RPMI7951 (cell line): Measurements from ENCODE around the gene OR2D2. TPM values are rescaled to one million over a fixed set of nuclear protein-coding genes. Genes with fewer than 3 reads are reported as not detected.
"Not testable (repeated sequence)": the region's sequence is repeated elsewhere in the genome, so short reads cannot be mapped to it uniquely, and the experiment has no call there.

Source experiments
- DNase-seq: peaks from one replicate; pipeline ENCODE4 v3.0.0-alpha.2; 2012; ENCODE audit warnings: low read depth
- total RNA-seq: library from RNA; depleted of rRNA; stranded (reverse); fragments of >200 nt; shearing (Covaris generic); gene quantifications from 2 replicates; pipeline ENCODE4 v1.2.3, GENCODE V29; 2014; rRNA removed

The OR2D2 gene, protein sequence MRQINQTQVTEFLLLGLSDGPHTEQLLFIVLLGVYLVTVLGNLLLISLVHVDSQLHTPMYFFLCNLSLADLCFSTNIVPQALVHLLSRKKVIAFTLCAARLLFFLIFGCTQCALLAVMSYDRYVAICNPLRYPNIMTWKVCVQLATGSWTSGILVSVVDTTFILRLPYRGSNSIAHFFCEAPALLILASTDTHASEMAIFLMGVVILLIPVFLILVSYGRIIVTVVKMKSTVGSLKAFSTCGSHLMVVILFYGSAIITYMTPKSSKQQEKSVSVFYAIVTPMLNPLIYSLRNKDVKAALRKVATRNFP
- total RNA-seq, result 0.36 TPM in 1 of 2 replicates, not detected in the other

DNA sequence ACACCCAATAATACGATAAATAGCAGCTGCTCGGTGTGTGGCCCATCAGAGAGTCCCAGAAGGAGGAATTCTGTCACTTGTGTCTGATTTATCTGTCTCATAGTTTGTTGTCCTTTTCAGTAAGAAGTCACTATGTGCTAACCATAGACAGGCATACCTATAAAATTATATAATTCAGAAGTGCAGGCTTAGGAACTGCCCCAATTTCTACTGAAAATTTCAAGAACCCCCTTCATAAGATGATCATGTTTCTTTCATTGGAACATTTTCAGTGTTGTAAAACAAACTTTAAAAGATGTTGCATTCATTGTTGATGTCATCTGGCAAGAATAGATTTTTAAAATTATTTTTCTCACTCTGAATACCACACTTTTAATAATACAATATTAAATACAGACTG, at the start of gene OR2D2:
Gene OR2D2, minus strand, starts transcription at position 101 of the 400 bp plus-strand sequence. Its CDS starts 0 bp downstream, at position 101.
- no peak for DNase-seq

DNA sequence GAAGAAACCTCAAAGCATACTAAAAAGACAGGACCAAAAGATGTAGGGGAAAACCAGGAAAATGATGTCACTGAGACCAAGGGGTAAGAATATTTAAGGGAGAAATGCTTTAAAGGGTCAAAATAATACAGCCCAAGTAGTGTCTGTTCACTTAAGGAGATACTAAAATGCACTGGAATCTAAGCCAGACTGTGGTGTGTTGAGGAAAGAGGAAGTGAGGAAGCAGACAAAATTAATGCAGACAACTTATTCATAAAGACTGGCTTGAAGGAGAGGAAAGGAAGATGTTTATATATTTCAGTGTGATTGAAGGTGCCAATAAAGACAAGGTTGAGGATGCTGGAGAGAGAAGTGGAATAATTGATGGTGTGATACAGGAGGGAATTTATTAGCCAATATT, 49.7 kb upstream of the OR2D2 start:
- DNase-seq, result no peak

DNA sequence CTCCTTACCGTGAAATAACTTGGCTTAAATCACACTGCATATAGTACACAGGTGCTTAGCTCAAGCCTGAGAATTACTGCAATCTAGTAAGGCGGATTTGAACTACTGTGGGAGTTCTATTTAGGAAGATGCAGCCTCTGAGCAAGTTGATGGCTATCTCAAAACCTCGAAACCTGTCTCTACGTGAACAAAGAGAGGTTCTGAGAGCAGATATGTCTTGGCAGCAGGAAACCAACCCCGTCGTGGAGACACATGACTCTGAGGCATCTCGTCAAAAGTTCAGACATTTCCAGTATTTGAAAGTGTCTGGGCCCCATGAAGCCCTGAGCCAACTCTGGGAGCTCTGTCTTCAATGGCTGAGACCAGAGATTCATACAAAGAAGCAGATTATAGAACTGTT, 39.8 kb upstream of the OR2D2 start:
- DNase-seq, result no peak

DNA sequence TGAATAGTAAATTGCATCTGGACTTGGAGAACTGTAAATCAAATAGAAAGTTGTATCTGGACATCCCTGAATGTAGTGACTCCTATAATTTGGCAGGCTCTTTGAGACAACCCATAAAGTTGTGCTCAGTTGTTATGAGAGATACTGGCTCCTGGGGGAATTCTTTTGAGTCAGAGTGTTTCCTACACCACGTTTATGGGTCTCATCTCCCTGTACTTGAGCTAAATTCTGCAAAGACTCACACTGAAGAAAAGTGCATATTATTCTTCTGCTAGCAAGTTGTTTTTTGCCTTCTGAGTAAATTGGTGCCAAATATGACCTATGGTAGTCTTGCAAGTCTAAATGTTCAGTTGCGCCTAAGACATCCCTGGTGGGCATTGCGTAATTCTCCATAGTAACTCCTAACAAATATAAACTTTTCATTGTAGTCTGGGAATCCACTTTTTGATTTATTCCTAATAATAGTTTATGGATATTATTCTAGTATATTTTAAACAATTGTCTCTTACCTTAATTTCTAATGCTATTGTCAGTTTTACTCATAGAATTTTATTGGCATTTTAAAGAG, 38.9 kb upstream of the OR2D2 start:
- DNase-seq, result no peak

DNA sequence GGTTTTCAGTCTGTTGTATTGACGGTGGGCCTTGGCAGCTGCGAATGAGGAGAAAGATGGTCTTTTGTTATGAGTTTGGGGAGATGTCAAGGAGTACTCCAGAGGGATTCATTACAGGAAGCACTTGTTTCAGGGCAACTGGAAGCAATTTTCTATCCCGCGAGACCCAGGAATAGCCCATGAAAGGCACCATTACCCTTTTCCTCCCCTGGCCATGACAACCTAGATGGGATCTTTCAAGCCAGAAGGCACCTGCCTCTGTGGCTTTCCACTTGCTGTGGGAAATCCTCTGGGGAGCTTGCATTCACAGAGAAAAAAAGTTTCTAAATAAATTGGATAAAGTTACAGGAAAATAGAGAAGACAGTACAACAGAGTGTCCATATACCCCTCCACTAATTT, 36.6 kb upstream of the OR2D2 start:
- DNase-seq, result no peak

DNA sequence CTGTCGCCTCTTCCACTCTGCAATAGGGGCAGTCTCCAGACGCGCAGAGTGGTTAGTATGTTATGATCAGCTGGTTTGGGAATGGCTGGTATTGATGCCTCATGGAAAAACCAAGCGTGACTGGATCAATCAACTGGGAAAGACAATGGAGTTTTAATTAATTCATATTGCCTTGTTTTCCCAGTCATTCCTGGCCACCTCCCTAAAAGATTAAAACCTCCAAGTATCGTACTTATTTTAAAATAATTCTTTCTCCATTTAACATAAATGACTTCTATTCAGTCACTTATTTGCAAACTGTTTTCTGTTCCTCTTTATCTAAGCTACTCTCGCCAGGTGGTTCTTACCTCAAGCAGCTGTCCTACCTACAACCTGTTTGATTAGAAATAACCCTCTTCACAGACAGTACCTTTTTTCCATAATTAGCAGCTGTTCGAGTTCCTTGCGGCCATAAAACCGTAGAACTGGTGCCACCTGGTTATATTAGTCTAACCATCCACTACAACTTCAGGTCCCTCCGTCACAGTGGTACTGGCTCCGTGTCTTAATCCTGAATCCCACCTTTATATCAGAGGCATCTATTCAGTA, 34.8 kb upstream of the OR2D2 start:
- no peak for DNase-seq

DNA sequence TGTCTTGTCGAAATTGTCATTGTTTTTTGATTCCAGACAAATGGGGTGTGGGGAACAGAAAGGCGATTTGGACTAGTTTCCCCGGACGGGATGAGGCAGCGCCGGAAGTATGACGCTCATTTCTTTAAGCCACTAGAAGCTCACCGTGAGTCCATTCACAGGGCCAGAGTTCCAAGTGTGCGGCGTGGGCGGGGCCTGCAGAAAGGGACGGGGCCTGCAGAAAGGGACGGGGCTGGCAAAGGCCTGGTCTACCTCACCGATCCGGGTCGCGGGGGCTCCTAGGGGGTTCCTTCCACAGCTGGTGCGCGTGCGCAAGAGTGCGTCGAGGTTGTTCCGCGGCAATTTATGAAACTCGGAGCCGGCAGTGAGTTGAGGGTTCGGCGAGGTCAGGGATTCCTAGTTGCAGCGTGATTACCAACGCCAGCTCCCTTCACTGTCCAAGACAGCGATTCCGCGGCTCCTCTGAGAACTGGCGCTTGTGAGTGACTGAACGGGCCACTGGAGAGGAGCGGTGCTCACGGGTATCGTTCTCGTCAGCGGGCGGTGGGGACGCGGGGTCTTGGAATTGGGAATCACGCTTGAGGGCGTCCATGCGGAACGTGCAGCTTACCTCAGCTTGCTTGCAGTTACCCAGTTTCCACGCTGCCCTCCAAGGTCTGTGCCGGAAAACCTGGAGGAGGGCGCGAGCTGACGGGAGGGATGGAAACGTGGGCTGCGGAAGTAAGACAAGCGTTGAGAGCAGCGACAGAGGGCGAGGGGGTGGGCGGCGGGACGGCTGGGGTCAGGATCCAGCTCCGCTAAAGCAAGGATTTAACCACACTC, 34.1 kb upstream of the OR2D2 start, which contains the start of gene ZNF215:
Gene ZNF215, plus strand, starts transcription at position 219 of the 822 bp plus-strand sequence. CDS start 5,847 bp downstream, outside the sequence.
- DNase-seq, result peak; percentile 91

DNA sequence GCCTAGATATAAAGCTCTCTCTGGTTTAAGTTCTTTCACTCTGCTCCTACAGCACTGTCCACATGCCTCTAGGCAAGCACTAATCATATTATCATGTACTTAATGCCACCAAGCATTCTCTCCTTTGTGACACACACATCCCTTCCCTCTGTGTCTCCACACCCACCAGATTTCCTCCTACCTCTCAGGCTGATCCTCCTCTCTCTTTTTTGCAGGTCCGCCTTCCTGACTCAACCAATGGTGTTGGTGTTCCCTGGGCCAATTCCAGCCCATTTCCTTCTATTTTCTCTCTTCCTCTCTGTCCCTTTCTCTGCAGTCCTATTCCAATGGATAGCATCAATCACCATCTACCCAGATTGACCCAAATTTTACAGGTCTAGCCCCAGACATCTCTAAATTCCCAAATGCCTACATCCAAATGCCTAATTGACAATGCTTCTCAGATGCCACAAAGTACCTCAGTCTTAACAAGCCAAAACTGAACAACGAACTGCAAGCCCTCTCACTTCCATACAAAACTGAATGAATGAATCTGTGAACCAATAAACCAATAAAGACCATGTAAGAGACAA, 33.4 kb upstream of the OR2D2 start:
- DNase-seq, result peak; percentile 67

DNA sequence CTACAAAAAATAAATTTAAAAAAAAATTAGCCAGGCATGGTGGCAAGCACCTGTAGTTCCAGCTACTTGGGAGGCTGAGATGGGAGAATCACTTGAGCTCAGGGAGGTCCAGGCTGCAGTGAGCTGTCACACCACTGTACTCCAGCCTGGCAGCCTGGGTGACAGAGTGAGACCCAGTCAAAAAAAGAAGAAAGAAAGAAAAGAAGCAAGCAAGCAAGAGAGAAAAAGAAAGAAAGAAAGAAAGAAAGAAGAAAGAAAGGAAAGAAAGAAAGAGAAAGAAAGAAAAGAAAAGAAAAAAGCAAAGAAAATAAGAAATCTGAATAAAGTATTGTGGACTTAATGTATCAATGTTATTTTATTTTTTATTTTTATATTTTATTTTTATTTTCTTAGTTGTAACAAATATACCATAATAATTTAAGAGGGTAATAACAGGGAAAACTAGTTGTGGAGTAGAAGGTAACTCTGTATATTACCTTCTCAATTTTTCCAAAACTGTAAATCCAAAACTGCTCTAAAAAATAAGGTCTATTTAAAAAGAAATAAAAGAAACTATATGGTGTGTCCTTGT, 32.8 kb upstream of the OR2D2 start:
- no peak for DNase-seq

DNA sequence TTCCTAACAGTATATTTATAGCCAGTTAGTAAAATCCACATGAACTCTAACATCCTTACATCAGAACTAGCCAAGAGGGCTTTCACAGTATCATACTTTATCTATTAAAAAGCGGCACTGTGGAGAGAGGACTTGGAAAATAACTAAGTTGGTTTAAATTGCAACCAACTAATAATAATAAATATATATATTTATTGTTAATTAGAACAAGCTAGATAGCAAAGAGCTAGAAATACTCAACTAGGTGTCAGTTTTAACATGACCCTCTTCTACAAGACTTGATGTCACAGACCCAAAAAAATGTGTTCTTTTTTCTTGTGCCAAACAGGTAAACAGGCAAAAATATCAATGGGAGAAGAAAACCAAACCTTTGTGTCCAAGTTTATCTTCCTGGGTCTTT, 28.4 kb upstream of the OR2D2 start, which contains the start of gene OR2D3:
Gene OR2D3, plus strand, starts transcription at position 301 of the 400 bp plus-strand sequence. Its CDS starts 0 bp downstream, at position 301.
- no peak for DNase-seq

DNA sequence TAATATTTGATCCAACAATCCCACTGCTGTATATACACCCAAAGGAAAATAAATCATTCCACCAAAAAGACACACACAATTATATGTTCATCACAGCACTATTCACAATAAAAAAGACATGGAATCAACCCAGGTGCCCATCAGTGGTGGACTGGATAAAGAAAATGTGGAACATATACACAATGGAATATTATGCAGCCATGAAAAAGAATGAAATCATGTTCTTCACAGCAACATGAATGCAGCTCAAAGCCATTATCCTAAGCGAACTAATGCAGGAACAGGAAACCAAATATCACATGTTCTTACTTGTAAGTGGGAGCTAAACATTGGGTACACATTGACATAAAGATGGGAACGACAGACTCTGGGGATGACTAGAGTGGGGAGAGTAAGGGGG, 27.4 kb upstream of the OR2D2 start:
- DNase-seq, result no peak

DNA sequence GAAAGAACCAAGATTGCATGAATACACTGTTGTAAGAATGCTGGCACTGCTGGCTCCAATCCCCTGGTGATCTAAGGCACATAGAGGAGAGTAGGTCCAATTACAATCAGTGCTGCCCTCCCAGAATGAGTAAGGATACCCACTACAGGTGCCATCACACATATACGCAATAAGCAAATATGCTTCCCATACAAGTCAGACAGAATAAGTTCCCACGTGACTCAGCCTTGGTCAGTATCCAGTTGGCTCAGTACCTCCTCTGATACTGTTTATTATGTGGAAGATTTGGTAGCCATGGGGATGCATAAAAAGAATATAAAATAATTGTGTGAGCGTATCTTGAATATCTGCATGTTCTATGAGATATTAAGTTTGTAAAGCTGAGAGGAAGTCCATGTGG, 19.6 kb upstream of the OR2D2 start:
- peak; percentile 10 for DNase-seq

DNA sequence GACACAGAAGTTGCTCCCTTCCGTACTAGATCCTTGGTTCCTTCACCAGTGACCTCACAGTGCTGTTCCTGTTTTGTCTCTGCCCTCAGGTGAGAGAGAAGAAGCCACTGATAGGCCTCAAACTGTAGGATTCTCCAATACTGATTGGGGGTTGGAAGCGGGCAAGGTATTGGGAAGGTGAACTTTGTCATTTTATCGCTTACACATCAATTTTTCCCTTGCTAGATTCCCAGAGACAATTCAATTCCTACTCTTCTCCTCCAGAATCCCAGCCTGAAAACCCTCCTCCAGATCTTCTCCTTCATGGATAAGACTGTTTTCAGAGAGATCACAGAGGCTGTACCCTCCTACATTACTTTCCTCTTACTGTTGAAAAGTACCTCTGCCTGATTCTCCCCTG, 19.1 kb upstream of the OR2D2 start:
- DNase-seq, result no peak

DNA sequence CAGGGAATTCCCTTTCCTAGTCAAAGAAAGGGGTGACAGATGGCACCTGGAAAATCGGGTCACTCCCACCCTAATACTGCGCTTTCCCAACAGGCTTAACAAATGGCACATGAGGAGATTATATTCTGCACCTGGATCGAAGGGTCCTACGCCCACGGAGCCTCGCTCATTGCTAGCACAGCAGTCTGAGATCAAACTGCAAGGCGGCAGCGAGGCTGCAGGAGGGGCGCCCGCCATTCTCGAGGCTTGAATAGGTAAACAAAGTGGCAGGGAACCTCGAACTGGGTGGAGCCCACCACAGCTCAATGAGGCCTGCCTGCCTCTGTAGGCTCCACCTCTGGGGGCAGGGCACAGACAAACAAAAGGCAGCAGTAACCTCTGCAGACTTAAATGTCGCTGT, 12.5 kb upstream of the OR2D2 start:
- not testable (repeated sequence) for DNase-seq

DNA sequence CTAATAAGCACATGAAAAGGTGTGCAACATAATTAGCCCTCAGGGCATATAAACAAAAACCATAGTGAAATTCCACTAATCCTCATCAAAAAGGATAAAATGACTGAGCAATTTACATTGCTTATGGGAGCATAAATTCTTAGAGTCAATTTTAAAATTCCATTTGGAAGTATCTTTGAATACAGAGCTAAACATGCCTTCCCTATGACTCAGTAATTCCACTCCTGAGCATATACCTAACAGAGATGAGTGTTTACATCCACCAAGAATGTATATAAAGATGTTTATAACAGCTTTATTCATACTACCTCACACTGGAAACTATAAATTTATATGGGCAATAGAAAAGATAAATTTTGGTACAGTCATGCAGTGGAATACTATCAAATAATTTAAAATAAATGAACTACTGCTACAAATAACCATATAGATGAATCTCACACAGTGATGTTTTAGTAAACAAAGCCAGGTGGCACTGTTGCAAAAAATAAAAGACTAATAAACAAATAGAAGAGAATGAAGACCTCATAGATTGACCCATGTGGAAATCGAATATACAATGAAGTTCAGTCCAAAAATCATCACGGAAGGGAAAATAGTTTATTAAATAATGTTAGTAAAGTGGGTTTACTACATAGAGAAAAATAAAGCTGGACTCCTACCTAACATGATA, 8.2 kb upstream of the OR2D2 start:
- DNase-seq, result no peak

DNA sequence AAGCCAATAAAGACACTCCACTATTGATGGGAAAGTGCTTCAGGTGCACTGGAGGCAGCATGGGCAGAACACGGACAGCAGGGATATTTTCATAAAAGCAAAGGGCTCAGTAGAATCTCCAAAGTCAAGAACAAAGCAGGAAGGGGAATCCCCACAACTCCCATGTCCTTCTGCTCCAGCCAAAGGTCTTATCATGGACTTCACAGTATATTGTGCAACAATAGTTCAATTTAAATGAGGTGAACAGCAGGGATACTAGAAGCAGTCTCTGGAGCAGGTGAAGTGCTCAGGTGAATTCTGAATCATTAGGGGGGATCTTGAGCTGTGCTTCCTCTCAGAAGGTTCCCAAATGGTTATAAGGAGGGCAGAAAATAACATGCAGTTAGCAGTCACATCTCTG, 6.6 kb upstream of the OR2D2 start:
- no peak for DNase-seq

DNA sequence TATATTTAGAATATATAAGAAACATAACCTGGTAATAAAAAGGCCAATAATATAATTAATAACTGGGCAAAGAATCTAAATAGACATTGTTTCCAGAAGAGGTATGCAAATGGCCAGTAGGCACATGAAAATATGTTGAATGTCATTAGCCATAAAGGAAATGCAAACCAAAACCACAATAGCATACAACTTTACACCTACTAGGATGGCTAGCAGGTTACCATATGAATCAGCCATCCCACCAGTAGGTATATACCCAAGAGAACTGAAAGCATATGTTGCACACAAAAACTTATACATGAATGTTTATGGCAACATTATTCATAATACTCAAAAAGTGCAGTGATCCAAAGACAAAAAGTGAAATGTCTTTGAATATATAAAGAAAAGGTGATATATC, 2.7 kb upstream of the OR2D2 start:
- no peak for DNase-seq

DNA sequence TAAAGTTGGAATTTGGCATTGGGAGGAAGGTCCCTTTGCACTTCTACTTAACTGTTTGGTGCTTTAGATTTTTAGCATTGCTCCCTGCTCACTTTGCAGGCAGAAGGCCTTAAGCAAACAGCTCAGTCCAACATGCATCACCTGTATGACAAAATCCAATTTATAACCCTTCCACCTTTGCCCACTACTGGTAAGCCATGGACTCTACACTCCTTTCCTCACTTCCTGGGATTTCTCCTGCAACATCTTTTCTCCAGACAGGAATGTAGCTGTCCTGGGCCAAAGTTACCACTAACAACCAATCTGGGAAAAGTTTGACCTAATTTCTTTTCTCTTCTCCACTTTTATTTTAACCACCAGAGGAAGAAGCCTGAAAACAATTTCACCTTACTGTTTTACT, 1.8 kb upstream of the OR2D2 start:
- DNase-seq, result no peak

DNA sequence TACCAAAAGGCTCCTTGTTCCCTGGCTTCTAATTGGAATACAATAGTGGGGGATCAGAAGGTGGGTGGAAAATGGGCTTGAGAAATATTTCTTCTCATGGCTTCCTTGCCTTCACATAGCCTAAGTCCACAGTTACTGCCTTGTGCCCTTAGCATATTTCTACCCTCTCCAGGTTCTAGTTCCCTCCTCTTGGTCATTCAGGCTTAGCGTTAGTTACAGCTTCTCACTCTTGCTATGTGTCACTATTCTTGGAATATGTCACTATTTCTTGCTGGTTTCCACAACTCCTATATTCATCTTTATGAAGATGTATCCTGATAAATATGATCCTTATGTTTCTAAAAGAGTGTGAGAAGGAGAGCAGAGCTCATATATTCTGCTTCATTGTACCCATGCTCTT, 2.5 kb downstream of the OR2D2 start:
- DNase-seq, result no peak

DNA sequence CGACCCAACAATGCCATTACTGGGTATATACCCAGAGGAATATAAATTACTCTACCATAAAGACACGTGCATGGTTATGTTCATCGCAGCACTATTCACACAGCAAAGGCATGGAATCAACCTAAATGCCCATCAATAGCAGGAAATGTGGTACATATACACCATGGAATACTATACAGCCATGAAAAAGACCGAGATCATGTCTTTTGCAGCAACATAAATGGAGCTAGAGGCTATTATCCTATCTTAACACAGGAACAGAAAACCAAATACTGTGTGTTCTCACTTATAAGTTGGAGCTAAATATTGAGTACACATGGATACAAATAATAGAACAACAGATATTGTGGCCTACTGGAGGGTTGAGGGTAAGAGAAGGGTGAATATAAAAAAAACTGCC, 3.5 kb downstream of the OR2D2 start:
- no peak for DNase-seq

DNA sequence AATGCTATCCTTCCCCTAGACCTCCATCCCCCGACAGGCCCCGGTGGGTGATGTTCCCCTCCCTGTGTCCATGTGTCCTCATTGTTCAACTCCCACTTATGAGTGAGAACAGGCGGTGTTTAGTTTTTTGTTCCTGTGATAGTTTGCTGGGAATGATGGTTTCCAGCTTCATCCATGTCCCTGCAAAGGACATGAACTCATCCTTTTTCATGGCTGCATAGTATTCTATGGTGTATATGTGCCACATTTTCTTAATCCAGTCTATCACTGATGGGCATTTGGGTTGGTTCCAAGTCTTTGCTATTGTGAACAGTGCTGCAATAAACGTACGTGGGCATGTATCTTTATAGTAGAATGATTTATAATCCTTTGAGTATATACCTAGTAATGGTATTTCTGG, 4.6 kb downstream of the OR2D2 start:
- not testable (repeated sequence) for DNase-seq
